ENCODE data around the gene HS6ST3.

DNA sequence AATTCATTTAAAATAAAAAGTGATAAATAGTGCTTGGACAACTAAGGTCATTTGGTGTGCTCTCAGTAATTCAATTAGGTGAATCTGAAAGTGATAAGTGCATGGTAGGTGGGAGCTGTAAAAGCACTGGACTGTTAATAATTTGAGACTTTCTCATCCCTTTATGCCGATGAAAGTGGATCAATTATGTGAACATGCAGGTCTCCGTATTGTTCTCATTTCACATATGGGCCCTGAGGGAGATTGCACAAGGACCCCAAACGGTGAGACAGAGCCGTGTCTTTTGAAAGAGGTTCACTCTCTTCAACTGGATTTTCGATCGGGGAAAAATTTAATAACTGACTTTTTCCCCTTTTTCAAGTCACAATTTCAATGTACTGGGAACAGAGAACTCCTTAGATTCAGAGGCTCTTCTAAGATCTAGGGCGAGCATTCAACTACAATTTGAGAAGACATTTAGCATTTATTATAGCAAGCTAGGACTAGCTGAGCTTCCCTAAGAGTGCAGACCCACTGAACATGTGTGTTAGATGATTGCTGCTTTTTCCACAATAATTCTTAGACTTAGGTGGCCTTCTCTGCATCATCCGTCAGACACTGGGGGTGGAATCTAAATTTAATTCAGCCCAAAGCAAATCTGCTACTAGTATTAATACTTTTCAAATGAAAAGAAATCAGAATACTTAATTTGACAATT lies 556.8 kb downstream of the HS6ST3 start:
- no peak for TF ChIP-seq CTCF (IDR thresholded peaks at IDR 0.05)
- TF ChIP-seq TP53 (CRISPR knock-in tag; IDR thresholded peaks at IDR 0.05), result no peak
- no peak for TF ChIP-seq ZNF232 (CRISPR knock-in tag; IDR thresholded peaks at IDR 0.05)
- TF ChIP-seq ATF1 (CRISPR knock-in tag; IDR thresholded peaks at IDR 0.05), result no peak
- TF ChIP-seq, protein P1, sequence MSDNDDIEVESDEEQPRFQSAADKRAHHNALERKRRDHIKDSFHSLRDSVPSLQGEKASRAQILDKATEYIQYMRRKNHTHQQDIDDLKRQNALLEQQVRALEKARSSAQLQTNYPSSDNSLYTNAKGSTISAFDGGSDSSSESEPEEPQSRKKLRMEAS (CRISPR knock-in tag; IDR thresholded peaks at IDR 0.05), result no peak
- no peak for TF ChIP-seq CBFB (CRISPR knock-in tag; IDR thresholded peaks at IDR 0.05; ENCODE audit: low read depth)
- TF ChIP-seq NFYB (CRISPR knock-in tag; conservative IDR thresholded peaks at IDR 0.05; ENCODE audit: low read depth), result no peak
- no peak for TF ChIP-seq TEAD4 (CRISPR knock-in tag; IDR thresholded peaks at IDR 0.05)

Data from WTC11 (cell line).